CD14-positive monocyte (primary cell): ENCODE data around the gene FAM98C. TPM values are rescaled to one million over a fixed set of nuclear protein-coding genes. Genes with fewer than 3 reads are reported as not detected.

Experiments
- DNase-seq, 3 donors: peaks; one replicate each; pipeline ENCODE4 v3.0.0-alpha.2; 2011 to 2022
- H2AFZ ChIP-seq: 2 replicates; pipeline ENCODE4 v1.6.0; 2012; ENCODE audit warnings: mild to moderate bottlenecking, low read depth, low read length, inconsistent platforms; ENCODE audit not compliant: insufficient read depth, poor library complexity, severe bottlenecking
- H3K27ac ChIP-seq, 2 donors: 1 replicate in 1 of 2; 2 replicates in 1 of 2; pipeline ENCODE4 v1.5.1; 2012 to 2013; ENCODE audit warnings: low read length in 2 of 2, control low read depth in 1 of 2, inconsistent platforms in 1 of 2, low read depth in 1 of 2, mild to moderate bottlenecking in 1 of 2
- H3K27me3 ChIP-seq, 2 donors: one replicate each; pipeline versions ENCODE4 v1.6.0 to v1.6.1; 2011 to 2013; ENCODE audit warnings: low read length in 2 of 2; ENCODE audit not compliant: control insufficient read depth in 2 of 2, insufficient read depth in 2 of 2
- H3K36me3 ChIP-seq, 2 donors: replicated peaks in 1 of 2; 1 replicate in 1 of 2; 2 replicates in 1 of 2; pipeline versions ENCODE4 v1.5.1 to v1.6.1; 2012 to 2013; ENCODE audit warnings: low read length in 2 of 2, control low read depth in 1 of 2, inconsistent platforms in 1 of 2, mild to moderate bottlenecking in 1 of 2; ENCODE audit not compliant: insufficient read depth in 2 of 2, control insufficient read depth in 1 of 2
- H3K4me1 ChIP-seq, 2 donors: 1 replicate in 1 of 2; 2 replicates in 1 of 2; pipeline versions ENCODE4 v1.5.1 to v1.6.1; 2012 to 2013; ENCODE audit warnings: low read length in 2 of 2, control low read depth in 1 of 2, inconsistent platforms in 1 of 2, mild to moderate bottlenecking in 1 of 2, moderate library complexity in 1 of 2; ENCODE audit not compliant: insufficient read depth in 2 of 2, control insufficient read depth in 1 of 2
- H3K4me2 ChIP-seq: replicated peaks from 2 replicates; pipeline ENCODE3; 2012; ENCODE audit warnings: low read length, moderate library complexity, mild to moderate bottlenecking; ENCODE audit not compliant: poor library complexity, severe bottlenecking; ENCODE audit errors: extremely low read depth
- H3K4me3 ChIP-seq, 3 experiments: fragments of 200-600 bp in 1 of 3; sonication (generic) in 1 of 3; replicated peaks in 1 of 3; 1 replicate in 2 of 3; 2 replicates in 1 of 3; pipeline ENCODE4 v1.5.1; 2011 to 2013; ENCODE audit warnings: low read length in 3 of 3, mild to moderate bottlenecking in 3 of 3, control low read depth in 2 of 3, low read depth in 2 of 3, inconsistent platforms in 1 of 3, moderate library complexity in 1 of 3
- H3K79me2 ChIP-seq: 2 replicates; pipeline ENCODE4 v1.6.0; 2012; ENCODE audit warnings: mild to moderate bottlenecking, control low read depth, inconsistent platforms, low read length, moderate library complexity; ENCODE audit not compliant: insufficient read depth
- H3K9ac ChIP-seq: 2 replicates; pipeline ENCODE4 v1.6.0; 2017; ENCODE audit warnings: low read length, mild to moderate bottlenecking; ENCODE audit not compliant: insufficient read depth, poor library complexity, severe bottlenecking
- H3K9me3 ChIP-seq, 2 donors: replicated peaks in 1 of 2; 1 replicate in 1 of 2; 2 replicates in 1 of 2; pipeline versions ENCODE4 v1.5.1 to v1.6.1; 2012 to 2013; ENCODE audit warnings: low read length in 2 of 2, control low read depth in 1 of 2; ENCODE audit not compliant: control insufficient read depth in 1 of 2, insufficient read depth in 1 of 2
- H4K20me1 ChIP-seq: 2 replicates; pipeline ENCODE4 v1.6.0; 2012; ENCODE audit warnings: mild to moderate bottlenecking, low read length, control low read depth, moderate library complexity; ENCODE audit not compliant: insufficient read depth
- H3K27ac Mint-ChIP-seq, 7 donors: one replicate each; pipeline ENCODE4 v1.8.0; 2020; ENCODE audit warnings: mild to moderate bottlenecking in 7 of 7, mixed read lengths in 7 of 7, moderate library complexity in 6 of 7, inconsistent platforms in 2 of 7
- H3K27me3 Mint-ChIP-seq, 3 donors: one replicate each; pipeline ENCODE4 v1.8.0; 2021 to 2022; ENCODE audit warnings: low read depth in 3 of 3, mild to moderate bottlenecking in 3 of 3, mixed read lengths in 3 of 3, moderate library complexity in 3 of 3, inconsistent platforms in 1 of 3
- H3K36me3 Mint-ChIP-seq, 2 donors: one replicate each; pipeline ENCODE4 v1.8.0; 2020; ENCODE audit warnings: mixed read lengths in 2 of 2, inconsistent platforms in 1 of 2, mild to moderate bottlenecking in 1 of 2
- H3K4me1 Mint-ChIP-seq: one replicate; pipeline ENCODE4 v1.8.0; 2020; ENCODE audit warnings: mild to moderate bottlenecking, mixed read lengths
- H3K4me3 Mint-ChIP-seq, 2 donors: one replicate each; pipeline ENCODE4 v1.8.0; 2020; ENCODE audit warnings: mild to moderate bottlenecking in 2 of 2, mixed read lengths in 2 of 2, moderate library complexity in 1 of 2
- H3K9me3 Mint-ChIP-seq, 7 donors: one replicate each; pipeline ENCODE4 v1.8.0; 2020 to 2022; ENCODE audit warnings: mixed read lengths in 7 of 7, mild to moderate bottlenecking in 6 of 7, moderate library complexity in 6 of 7, inconsistent platforms in 2 of 7
- CTCF ChIP-seq: fragments of 200-600 bp; IDR thresholded peaks from one replicate; pipeline ENCODE4 v1.8.0; 2022; ENCODE audit warnings: antibody characterized with exemption, mild to moderate bottlenecking
- WGBS: methylation state at CpG from one replicate; pipeline ENCODE4 v1.1.5; 2013; ENCODE audit warnings: missing lambda C conversion rate; ENCODE audit not compliant: insufficient coverage; 5-methylcytosine and 5-hydroxymethylcytosine counted together
- intact Hi-C, 2 donors: fragments of 100-400 bp; cut with micrococcal nuclease; formaldehyde crosslinking; loops; one replicate each; pipeline versions ENCODE4 v1.15.0 to v1.15.1; 2023
- polyA plus RNA-seq, 3 donors: library from polyadenylated mRNA; depleted of rRNA in 1 of 3; unstranded in 2 of 3; stranded (reverse) in 1 of 3; fragments of 300-500 nt in 2 of 3; fragments of >200 nt in 1 of 3; fragmentation: Illumina TruSeq in 2 of 3; gene quantifications; 1 replicate in 2 of 3; 2 replicates in 1 of 3; pipeline ENCODE4 v1.2.3, GENCODE V29; 2012 to 2021

FAM98C gene
- polyA plus RNA-seq, 3 donors, result 8.5 to 41.0 (median 12.6) TPM

GRCh38 chr19:38383184-38383583 lies 19.7 kb upstream of the FAM98C start:
- Mint-ChIP-seq H3K4me3 (no peak overlapping the region), H3K36me3 (peaks cover 64 to 70% of the 10 kb centered on the region in 2 donors), H3K4me1 (peaks cover 22% of the 10 kb centered on the region), H3K27ac (no peak overlapping the region), H3K27me3 (peaks cover 15 to 40% (median 23%) of the 10 kb centered on the region in 3 donors), H3K9me3 (peaks cover 0 to 8% (median 2%) of the 10 kb centered on the region in 7 donors)
- no peak for DNase-seq
- no peak overlapping the region for H3K4me3 ChIP-seq
- no peaks in the 10 kb centered on the region for H3K9me3 ChIP-seq
- no peaks in the 10 kb centered on the region for H3K79me2 ChIP-seq
- no peak overlapping the region for H3K27ac ChIP-seq
- no peak overlapping the region for H3K9ac ChIP-seq
- intact Hi-C loops, result no loop called here
- TF ChIP-seq CTCF, result no peak
- H3K27me3 ChIP-seq, result peaks cover under 1 to 37% of the 10 kb centered on the region in 2 donors
- H4K20me1 ChIP-seq, result peaks cover 54% of the 10 kb centered on the region
- no peak overlapping the region for H3K4me2 ChIP-seq
- WGBS, result 100% methylated on average over 5 of the region's 10 CpGs
- no peak overlapping the region for H2AFZ ChIP-seq
- H3K36me3 ChIP-seq, result peaks cover 52 to 67% of the 10 kb centered on the region in 2 donors
- H3K4me1 ChIP-seq, result peaks cover 24 to 31% of the 10 kb centered on the region in 2 donors

- Histone ChIP-seq H4K20me1 (peaks cover 53% of the 10 kb centered on the region), H3K4me1 (peaks cover 27 to 36% of the 10 kb centered on the region in 2 donors), H3K4me2 (no peak overlapping the region), H2AFZ (no peak overlapping the region), H3K9me3 (no peaks in the 10 kb centered on the region), H3K4me3 (no peak overlapping the region), H3K27ac (no peak overlapping the region), H3K36me3 (peaks cover 49 to 64% of the 10 kb centered on the region in 2 donors), H3K79me2 (no peaks in the 10 kb centered on the region), H3K27me3 (peaks cover 2 to 41% of the 10 kb centered on the region in 2 donors), H3K9ac (no peak overlapping the region)
- intact Hi-C loops, result no loop called here
- no peak for TF ChIP-seq CTCF
- H3K4me1 Mint-ChIP-seq, result peaks cover 23% of the 10 kb centered on the region
- no peak overlapping the region for H3K4me3 Mint-ChIP-seq
- DNase-seq, result no peak
- peaks cover 64 to 65% of the 10 kb centered on the region in 2 donors for H3K36me3 Mint-ChIP-seq
- peaks cover 17 to 44% (median 26%) of the 10 kb centered on the region in 3 donors for H3K27me3 Mint-ChIP-seq
- H3K9me3 Mint-ChIP-seq, result peaks cover 0 to 8% (median 3%) of the 10 kb centered on the region in 7 donors
- 100% methylated on average over 1 of the region's 2 CpGs for WGBS
- no peak overlapping the region for H3K27ac Mint-ChIP-seq
Observed at GRCh38 chr19:38383743-38384142, 19.1 kb upstream of the FAM98C start.
